GM12873 (cell line): ENCODE results near the gene RALGPS1.

Experiments used
- TF ChIP-seq, protein P1 (sequence below): IDR thresholded peaks from 2 replicates; pipeline ENCODE4 v1.5.1; 2012; ENCODE audit warnings: low read depth, mild to moderate bottlenecking, moderate library complexity, low read length, control low read depth; ENCODE audit not compliant: insufficient read depth; ENCODE audit errors: missing control alignments

The RALGPS1 gene

DNA sequence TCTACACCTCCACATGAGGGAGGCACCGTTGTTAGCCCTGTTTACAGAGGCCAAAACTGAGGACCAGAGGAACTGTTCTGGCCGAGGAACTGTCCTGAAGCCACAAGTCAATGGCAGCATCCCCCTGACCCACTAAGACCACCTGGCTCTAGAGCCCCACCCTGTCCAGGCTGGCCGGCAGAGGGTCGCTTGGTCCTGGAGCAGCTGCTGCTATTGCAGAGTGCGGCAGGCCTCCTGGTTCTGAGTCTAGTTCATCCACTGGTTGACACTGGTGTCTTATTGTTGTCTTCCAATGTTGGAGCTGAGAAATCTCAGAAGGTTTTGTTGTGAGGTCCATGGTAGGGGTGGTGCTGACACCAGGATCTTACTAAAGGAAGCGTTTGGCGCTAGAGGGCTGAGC is 234.4 kb downstream of the RALGPS1 start:
- TF ChIP-seq, protein P1, sequence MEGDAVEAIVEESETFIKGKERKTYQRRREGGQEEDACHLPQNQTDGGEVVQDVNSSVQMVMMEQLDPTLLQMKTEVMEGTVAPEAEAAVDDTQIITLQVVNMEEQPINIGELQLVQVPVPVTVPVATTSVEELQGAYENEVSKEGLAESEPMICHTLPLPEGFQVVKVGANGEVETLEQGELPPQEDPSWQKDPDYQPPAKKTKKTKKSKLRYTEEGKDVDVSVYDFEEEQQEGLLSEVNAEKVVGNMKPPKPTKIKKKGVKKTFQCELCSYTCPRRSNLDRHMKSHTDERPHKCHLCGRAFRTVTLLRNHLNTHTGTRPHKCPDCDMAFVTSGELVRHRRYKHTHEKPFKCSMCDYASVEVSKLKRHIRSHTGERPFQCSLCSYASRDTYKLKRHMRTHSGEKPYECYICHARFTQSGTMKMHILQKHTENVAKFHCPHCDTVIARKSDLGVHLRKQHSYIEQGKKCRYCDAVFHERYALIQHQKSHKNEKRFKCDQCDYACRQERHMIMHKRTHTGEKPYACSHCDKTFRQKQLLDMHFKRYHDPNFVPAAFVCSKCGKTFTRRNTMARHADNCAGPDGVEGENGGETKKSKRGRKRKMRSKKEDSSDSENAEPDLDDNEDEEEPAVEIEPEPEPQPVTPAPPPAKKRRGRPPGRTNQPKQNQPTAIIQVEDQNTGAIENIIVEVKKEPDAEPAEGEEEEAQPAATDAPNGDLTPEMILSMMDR, result no peak

DNA sequence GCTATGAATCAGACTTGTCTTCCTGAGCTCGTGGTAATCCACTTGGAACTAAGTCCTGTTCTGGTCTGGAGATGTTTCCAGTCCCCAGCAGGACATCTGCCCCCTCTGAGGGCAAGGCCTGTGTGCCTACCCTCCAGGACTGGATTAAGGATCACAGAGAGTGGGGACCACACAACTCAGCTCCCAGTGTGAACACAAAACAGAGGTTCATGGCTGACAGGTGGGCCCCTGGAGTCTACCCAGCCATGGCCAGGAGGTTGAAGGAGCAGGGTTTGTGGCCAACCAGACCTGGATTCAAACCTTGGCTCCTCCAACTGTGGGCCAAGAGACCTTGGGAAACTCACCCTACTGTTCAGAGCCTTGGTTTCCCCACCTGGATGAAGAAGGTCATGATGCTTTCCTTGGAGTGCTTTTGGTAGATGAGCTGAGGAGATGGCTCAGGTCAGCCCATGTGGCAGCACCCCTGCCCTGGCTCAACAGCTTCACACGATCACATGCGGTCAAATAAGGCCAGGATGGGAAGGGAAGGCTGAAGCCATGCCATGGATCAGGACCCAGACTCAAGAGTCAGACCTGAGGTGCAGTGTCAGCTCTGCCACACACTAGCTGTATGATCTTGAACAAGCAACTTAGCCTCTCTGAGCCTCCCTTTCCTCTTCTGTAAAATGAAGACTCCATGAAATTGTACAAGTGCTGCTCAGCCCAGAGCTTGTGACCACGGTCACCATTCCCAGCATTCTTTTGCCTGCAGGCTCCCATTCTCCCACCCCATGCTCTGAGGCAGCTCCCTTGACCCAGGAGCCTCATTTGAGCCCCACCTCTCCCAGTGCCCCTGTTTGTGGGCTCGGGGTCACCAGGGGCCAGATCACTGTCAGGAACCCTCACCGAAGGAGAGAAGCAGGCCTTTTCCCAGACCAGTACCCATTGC is 235.1 kb downstream of the RALGPS1 start:
- TF ChIP-seq, protein P1, result no peak

DNA sequence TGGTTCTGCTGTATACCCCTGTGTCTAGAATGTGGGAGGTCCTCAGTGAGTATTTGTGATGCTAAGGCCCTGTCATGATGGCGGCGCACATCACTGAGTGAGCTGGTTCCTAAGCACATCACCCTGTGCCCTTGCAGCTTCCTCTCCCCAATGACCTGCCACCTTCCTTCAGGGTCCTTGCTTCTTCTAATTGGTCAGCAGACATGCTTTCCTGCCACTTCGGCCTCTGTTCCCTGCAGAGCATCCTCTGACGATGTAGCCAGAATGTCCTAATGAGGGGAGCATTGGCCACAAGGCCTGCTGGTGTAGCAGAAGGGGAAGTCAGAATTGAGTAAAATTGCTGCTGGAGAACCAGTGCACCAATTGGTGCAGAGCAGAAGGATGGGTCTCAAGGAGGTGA is 238.9 kb downstream of the RALGPS1 start:
- TF ChIP-seq, protein P1, result no peak

DNA sequence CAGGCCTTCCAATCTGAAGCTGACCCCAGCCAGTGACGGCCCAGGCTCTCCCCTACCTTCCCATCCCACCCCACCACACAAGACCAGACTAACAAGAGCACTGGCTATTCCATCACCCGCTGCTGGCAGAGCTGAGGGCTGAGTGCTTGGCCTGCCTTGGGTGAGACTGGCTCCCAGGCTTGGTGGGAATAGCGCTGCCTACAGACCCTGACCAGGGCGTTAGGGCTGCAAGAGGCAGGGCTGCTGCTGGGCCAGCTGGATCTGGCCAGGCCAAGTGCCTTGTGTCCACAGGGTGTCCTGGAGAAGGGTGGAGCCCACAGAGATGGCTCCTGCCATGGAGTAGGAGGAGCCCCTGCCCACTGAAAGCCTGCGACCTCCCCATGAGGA is 239.4 kb downstream of the RALGPS1 start:
- TF ChIP-seq, protein P1, result no peak

DNA sequence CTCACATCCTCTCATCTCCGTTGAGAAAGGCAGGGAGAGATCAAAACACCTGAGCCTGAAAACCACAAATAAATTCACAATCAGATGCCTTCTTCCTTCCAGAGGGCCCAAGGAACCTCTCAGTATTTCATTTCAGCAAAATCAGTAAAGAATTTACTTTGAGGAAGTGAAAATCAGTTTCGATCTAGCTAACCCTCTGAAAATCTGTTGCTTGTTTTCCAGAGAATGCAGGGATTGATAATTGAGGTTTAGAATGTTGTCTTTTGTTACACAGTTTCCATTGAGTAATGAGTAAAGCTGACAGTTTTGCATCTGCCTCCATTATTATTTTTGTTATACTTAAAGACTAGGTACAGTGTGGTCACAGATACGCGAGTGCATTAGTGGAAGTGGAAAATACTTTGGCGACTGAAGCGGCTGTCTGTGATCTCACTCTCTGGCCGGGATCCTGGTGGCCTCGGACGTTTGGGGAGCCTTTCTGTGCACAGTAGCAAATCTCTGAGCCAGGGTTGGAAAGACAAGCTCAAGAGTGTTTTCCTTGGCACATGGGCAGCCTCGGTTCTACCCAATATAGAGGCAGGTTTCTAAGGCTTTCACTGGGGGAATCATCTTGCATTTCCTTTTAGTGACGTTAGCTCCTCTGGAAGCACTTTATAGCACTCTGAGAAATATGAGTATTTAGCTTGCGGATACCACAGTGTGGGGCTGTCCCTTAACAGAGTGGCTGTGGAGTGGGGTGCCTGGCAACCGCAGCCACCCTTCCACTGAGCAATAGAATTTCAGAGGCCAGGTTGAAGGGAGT is 240.0 kb downstream of the RALGPS1 start:
- TF ChIP-seq, protein P1, result no peak

DNA sequence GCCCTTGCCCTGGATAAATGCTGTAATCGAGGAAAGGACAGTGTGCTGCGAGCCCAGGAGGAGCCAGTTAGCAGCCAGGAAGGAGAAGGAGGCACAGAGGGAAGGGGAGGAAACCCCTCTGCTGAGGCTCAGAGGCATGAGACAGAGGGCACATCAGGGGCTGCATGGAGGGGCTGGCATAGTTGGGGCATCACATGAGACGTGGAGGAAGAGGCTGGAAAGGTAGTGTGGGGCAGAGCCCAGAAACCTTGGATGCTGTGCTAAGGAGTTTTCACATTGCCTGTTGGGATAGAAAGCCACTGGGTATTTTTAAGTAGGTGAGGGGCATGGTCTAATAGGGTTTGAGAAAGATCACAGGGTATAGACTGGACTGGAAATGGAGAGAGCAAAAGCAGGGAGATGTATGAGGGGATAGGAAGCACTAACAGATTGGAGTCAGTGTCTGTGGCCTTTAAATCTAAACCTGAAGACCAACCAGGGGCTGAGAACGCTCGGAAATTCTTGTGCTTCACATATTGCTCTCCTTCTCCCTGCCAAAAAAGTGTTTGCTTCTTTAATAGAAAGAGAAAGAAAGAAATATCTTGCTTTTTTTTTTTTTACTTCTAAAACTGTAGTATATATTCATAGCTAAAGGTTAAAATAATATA is 240.9 kb downstream of the RALGPS1 start:
- TF ChIP-seq, protein P1, result no peak
